ENCODE measurements around the gene SOX21. TPM values are rescaled to one million over a fixed set of nuclear protein-coding genes. Genes with fewer than 3 reads are reported as not detected.

Gene SOX21
- total RNA-seq, 1 experiment from 2014 or later = not detected

GRCh38 chr13:94674609-94675348 is 37.6 kb downstream of the SOX21 start:
- Histone ChIP-seq H3K4me1 (ENCODE audit: low read length) (no peaks in the 10 kb centered on the region), H3K4me3 (ENCODE audit: low read length) (no peak overlapping the region), H3K27ac (ENCODE audit: low read length) (no peak overlapping the region), H4K20me1 (ENCODE audit: insufficient read depth, low read depth, low read length) (no peaks in the 10 kb centered on the region), H3K9ac (ENCODE audit: low read length) (no peak overlapping the region), H3K9me3 (ENCODE audit: low read length) (no peaks in the 10 kb centered on the region), H3K79me2 (ENCODE audit: low read length) (no peaks in the 10 kb centered on the region), H3K27me3 (ENCODE audit: low read length) (no peaks in the 10 kb centered on the region), H3K9me2 (replicated peaks; ENCODE audit: insufficient read depth, low read length) (no peaks in the 10 kb centered on the region), H3K36me3 (ENCODE audit: insufficient read depth, low read length) (no peaks in the 10 kb centered on the region), H3K4me2 (ENCODE audit: low read depth, low read length, poor library complexity, severe bottlenecking) (no peak overlapping the region), H2AFZ (ENCODE audit: low read length) (no peak overlapping the region)
- peak; percentile 81 for DNase-seq

DNA sequence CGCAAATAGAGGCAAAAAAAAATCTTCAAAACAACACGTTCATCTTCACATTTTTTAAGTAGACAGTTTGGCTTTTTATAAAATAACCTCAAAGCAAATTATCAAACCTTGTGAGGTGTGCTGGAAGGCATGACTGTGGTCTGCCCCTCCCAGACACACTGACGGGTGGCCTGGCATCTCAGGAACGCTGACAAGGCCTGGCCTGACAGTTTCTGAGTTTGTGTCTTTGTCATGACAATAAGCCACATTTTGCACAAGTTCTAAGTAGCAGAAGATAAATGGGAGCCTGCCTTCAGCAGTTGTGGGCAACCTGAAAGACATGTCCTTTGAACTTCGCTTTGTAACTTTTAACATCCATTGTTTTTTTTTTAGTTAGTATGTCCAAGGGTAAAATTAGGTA is 38.5 kb downstream of the SOX21 start:
- no peak overlapping the region for H2AFZ ChIP-seq (ENCODE audit: low read length)
- H3K4me1 ChIP-seq (ENCODE audit: low read length) = no peaks in the 10 kb centered on the region
- H4K20me1 ChIP-seq (ENCODE audit: insufficient read depth, low read depth, low read length) = no peaks in the 10 kb centered on the region
- H3K79me2 ChIP-seq (ENCODE audit: low read length) = no peaks in the 10 kb centered on the region
- no peaks in the 10 kb centered on the region for H3K36me3 ChIP-seq (ENCODE audit: insufficient read depth, low read length)
- H3K27me3 ChIP-seq (ENCODE audit: low read length) = no peaks in the 10 kb centered on the region
- H3K9me2 ChIP-seq (replicated peaks; ENCODE audit: insufficient read depth, low read length) = no peaks in the 10 kb centered on the region
- H3K9me3 ChIP-seq (ENCODE audit: low read length) = no peaks in the 10 kb centered on the region
- H3K4me2 ChIP-seq (ENCODE audit: low read depth, low read length, poor library complexity, severe bottlenecking) = no peak overlapping the region
- H3K9ac ChIP-seq (ENCODE audit: low read length) = no peak overlapping the region
- no peak for DNase-seq
- no peak overlapping the region for H3K27ac ChIP-seq (ENCODE audit: low read length)
- H3K4me3 ChIP-seq (ENCODE audit: low read length) = no peak overlapping the region

GRCh38 chr13:94672400-94672799 is 39.9 kb downstream of the SOX21 start:
- Histone ChIP-seq H3K27ac (ENCODE audit: low read length) (no peak overlapping the region), H3K9ac (ENCODE audit: low read length) (no peak overlapping the region), H3K27me3 (ENCODE audit: low read length) (no peaks in the 10 kb centered on the region), H3K36me3 (ENCODE audit: insufficient read depth, low read length) (no peaks in the 10 kb centered on the region), H2AFZ (ENCODE audit: low read length) (no peak overlapping the region), H3K9me3 (ENCODE audit: low read length) (no peaks in the 10 kb centered on the region), H4K20me1 (ENCODE audit: insufficient read depth, low read depth, low read length) (no peaks in the 10 kb centered on the region), H3K4me1 (ENCODE audit: low read length) (no peaks in the 10 kb centered on the region), H3K79me2 (ENCODE audit: low read length) (no peaks in the 10 kb centered on the region), H3K4me3 (ENCODE audit: low read length) (no peak overlapping the region), H3K4me2 (ENCODE audit: low read depth, low read length, poor library complexity, severe bottlenecking) (no peak overlapping the region), H3K9me2 (replicated peaks; ENCODE audit: insufficient read depth, low read length) (no peaks in the 10 kb centered on the region)
- no peak for DNase-seq

- H2AFZ ChIP-seq (ENCODE audit: low read length) = no peak overlapping the region
- no peaks in the 10 kb centered on the region for H3K36me3 ChIP-seq (ENCODE audit: insufficient read depth, low read length)
- no peak overlapping the region for H3K9ac ChIP-seq (ENCODE audit: low read length)
- H3K9me2 ChIP-seq (replicated peaks; ENCODE audit: insufficient read depth, low read length) = no peaks in the 10 kb centered on the region
- H3K4me1 ChIP-seq (ENCODE audit: low read length) = no peaks in the 10 kb centered on the region
- DNase-seq = no peak
- H3K27me3 ChIP-seq (ENCODE audit: low read length) = no peaks in the 10 kb centered on the region
- H3K9me3 ChIP-seq (ENCODE audit: low read length) = no peaks in the 10 kb centered on the region
- no peaks in the 10 kb centered on the region for H3K79me2 ChIP-seq (ENCODE audit: low read length)
- H4K20me1 ChIP-seq (ENCODE audit: insufficient read depth, low read depth, low read length) = no peaks in the 10 kb centered on the region
- H3K27ac ChIP-seq (ENCODE audit: low read length) = no peak overlapping the region
- no peak overlapping the region for H3K4me2 ChIP-seq (ENCODE audit: low read depth, low read length, poor library complexity, severe bottlenecking)
- no peak overlapping the region for H3K4me3 ChIP-seq (ENCODE audit: low read length)
Measured at GRCh38 chr13:94667190-94667589, 45.2 kb downstream of the SOX21 start.

DNA sequence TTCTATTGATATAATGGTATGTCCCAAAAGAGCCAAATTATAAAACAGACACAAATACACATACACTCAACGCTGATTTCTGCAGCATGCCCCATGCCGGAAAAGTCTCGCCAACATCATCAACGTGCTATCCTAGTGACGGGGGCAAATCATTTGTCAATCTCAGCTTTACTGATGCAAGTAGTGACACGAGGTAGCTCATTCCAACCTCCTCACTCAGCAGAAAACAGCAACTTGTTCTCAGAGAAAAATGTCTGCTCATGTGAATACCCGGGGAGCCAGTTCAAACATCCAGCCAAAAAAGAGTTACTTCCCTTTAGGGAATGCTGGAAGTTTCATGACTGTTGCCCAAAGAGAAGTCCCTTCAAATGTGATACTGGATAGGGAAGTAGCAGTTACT is 46.3 kb downstream of the SOX21 start:
- Histone ChIP-seq H3K4me3 (ENCODE audit: low read length) (no peak overlapping the region), H2AFZ (ENCODE audit: low read length) (no peak overlapping the region), H3K9me3 (ENCODE audit: low read length) (no peaks in the 10 kb centered on the region), H3K4me1 (ENCODE audit: low read length) (no peaks in the 10 kb centered on the region), H3K4me2 (ENCODE audit: low read depth, low read length, poor library complexity, severe bottlenecking) (no peak overlapping the region), H3K79me2 (ENCODE audit: low read length) (no peaks in the 10 kb centered on the region), H3K27ac (ENCODE audit: low read length) (no peak overlapping the region), H3K36me3 (ENCODE audit: insufficient read depth, low read length) (no peaks in the 10 kb centered on the region), H3K9me2 (replicated peaks; ENCODE audit: insufficient read depth, low read length) (no peaks in the 10 kb centered on the region), H3K9ac (ENCODE audit: low read length) (no peak overlapping the region), H3K27me3 (ENCODE audit: low read length) (no peaks in the 10 kb centered on the region), H4K20me1 (ENCODE audit: insufficient read depth, low read depth, low read length) (no peaks in the 10 kb centered on the region)
- no peak for DNase-seq

GRCh38 chr13:94664889-94665288 is 47.5 kb downstream of the SOX21 start:
- Histone ChIP-seq H4K20me1 (ENCODE audit: insufficient read depth, low read depth, low read length) (no peaks in the 10 kb centered on the region), H3K9ac (ENCODE audit: low read length) (no peak overlapping the region), H3K79me2 (ENCODE audit: low read length) (no peaks in the 10 kb centered on the region), H3K4me3 (ENCODE audit: low read length) (no peak overlapping the region), H2AFZ (ENCODE audit: low read length) (no peak overlapping the region), H3K36me3 (ENCODE audit: insufficient read depth, low read length) (no peaks in the 10 kb centered on the region), H3K4me2 (ENCODE audit: low read depth, low read length, poor library complexity, severe bottlenecking) (no peak overlapping the region), H3K4me1 (ENCODE audit: low read length) (no peaks in the 10 kb centered on the region), H3K9me3 (ENCODE audit: low read length) (no peaks in the 10 kb centered on the region), H3K27me3 (ENCODE audit: low read length) (no peaks in the 10 kb centered on the region), H3K9me2 (replicated peaks; ENCODE audit: insufficient read depth, low read length) (no peaks in the 10 kb centered on the region), H3K27ac (ENCODE audit: low read length) (no peak overlapping the region)
- no peak for DNase-seq

DNA sequence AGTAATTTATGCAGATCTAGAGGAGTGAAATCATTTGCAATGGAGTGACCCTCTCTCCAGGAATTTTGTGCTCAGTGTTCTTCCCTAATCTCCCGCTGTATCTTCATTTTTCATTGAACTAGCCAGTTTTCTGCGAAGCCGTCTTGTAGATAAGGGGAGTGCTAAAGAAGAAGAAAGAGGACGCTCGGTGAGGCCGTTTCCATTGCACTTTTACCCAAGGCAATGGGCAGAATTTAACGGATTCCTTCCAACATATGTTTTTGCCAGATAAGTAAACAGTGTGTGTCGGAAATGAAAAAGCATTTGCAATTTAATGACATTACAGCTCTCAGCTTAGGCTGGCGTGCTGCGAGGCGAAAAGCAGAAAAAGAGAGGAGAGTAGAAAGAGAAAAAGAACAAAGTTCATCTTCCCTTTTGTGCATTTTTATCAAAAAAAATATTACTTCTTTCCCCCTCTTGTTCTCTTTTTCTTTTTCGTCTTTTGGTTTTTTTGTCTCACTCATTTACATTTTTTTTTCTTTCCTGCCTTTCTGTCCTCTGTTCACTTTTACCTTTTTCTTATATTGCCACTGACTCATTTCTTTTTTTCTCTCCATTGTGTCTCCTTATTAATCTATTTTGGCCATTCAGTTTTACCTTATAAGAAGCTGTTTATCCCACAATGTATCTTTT is 49.9 kb downstream of the SOX21 start:
- no peak overlapping the region for H3K9ac ChIP-seq (ENCODE audit: low read length)
- H3K9me3 ChIP-seq (ENCODE audit: low read length) = no peaks in the 10 kb centered on the region
- H4K20me1 ChIP-seq (ENCODE audit: insufficient read depth, low read depth, low read length) = no peaks in the 10 kb centered on the region
- DNase-seq = no peak
- H3K9me2 ChIP-seq (replicated peaks; ENCODE audit: insufficient read depth, low read length) = no peaks in the 10 kb centered on the region
- no peaks in the 10 kb centered on the region for H3K27me3 ChIP-seq (ENCODE audit: low read length)
- H3K36me3 ChIP-seq (ENCODE audit: insufficient read depth, low read length) = no peaks in the 10 kb centered on the region
- no peak overlapping the region for H3K4me3 ChIP-seq (ENCODE audit: low read length)
- H3K4me2 ChIP-seq (ENCODE audit: low read depth, low read length, poor library complexity, severe bottlenecking) = no peak overlapping the region
- H3K79me2 ChIP-seq (ENCODE audit: low read length) = no peaks in the 10 kb centered on the region
- no peaks in the 10 kb centered on the region for H3K4me1 ChIP-seq (ENCODE audit: low read length)
- no peak overlapping the region for H3K27ac ChIP-seq (ENCODE audit: low read length)
- no peak overlapping the region for H2AFZ ChIP-seq (ENCODE audit: low read length)

DNA sequence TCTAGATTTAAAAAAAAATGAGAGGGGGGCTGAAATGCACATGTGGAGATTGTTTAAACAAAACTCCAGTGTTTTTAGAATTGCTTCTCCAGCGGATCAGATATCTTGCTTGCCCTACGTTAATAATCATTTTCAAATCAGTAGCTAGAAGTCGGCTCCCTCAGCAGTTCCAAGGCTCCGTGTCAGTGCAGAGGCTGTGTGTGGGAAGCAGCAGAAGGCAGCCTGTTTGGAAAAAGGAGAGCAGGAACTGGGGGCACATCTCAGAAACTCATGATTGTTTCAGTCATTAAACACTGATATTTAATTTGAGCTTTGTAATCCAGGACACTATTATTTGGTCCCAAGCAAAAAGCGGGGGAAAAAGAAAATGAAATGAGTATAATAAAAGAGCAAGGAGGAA is 50.9 kb downstream of the SOX21 start:
- Histone ChIP-seq H3K9me3 (ENCODE audit: low read length) (no peaks in the 10 kb centered on the region), H3K36me3 (ENCODE audit: insufficient read depth, low read length) (no peaks in the 10 kb centered on the region), H3K79me2 (ENCODE audit: low read length) (no peaks in the 10 kb centered on the region), H3K9me2 (replicated peaks; ENCODE audit: insufficient read depth, low read length) (no peaks in the 10 kb centered on the region), H3K9ac (ENCODE audit: low read length) (no peak overlapping the region), H3K4me2 (ENCODE audit: low read depth, low read length, poor library complexity, severe bottlenecking) (no peak overlapping the region), H2AFZ (ENCODE audit: low read length) (no peak overlapping the region), H3K27me3 (ENCODE audit: low read length) (no peaks in the 10 kb centered on the region), H4K20me1 (ENCODE audit: insufficient read depth, low read depth, low read length) (no peaks in the 10 kb centered on the region), H3K27ac (ENCODE audit: low read length) (no peak overlapping the region), H3K4me3 (ENCODE audit: low read length) (no peak overlapping the region), H3K4me1 (ENCODE audit: low read length) (no peaks in the 10 kb centered on the region)
- DNase-seq = no peak
